Hypothalamus (tissue), 51 donors: ENCODE data around the gene SSTR5.
"Not testable (repeated sequence)": the region's sequence is repeated elsewhere in the genome, so short reads cannot be mapped to it uniquely, and the experiment has no call there.

ENCODE experiments used
- DNase-seq, 51 donors: peaks; one replicate each; lab custom pipeline; 2025; lab: John Stamatoyannopoulos, UW

Gene SSTR5

GRCh38 chr16:1089439-1089821 is 16.9 kb downstream of the SSTR5 start:
- peak in 4 of 51 donors; percentile 10 to 66 (median 16) for DNase-seq

- peak in 9 of 51 donors; percentile 10 to 66 (median 22) for DNase-seq
Measured at GRCh38 chr16:1089822-1090619, 17.5 kb downstream of the SSTR5 start.

GRCh38 chr16:1090620-1091587 is 18.4 kb downstream of the SSTR5 start:
- DNase-seq: peak in 3 of 51 donors; percentile 14 to 20 (median 18)

- no peak for DNase-seq
Measured at GRCh38 chr16:1091992-1092552, 19.5 kb downstream of the SSTR5 start.

- DNase-seq: not testable (repeated sequence)
Measured at GRCh38 chr16:1092685-1093283, 20.2 kb downstream of the SSTR5 start.

- no peak for DNase-seq
Measured at GRCh38 chr16:1093284-1094123, 21.0 kb downstream of the SSTR5 start.

- DNase-seq: no peak
Measured at GRCh38 chr16:1094124-1094479, 21.6 kb downstream of the SSTR5 start.

- DNase-seq: no peak
Measured at GRCh38 chr16:1094601-1095449, 22.3 kb downstream of the SSTR5 start.

- no peak for DNase-seq
Measured at GRCh38 chr16:1095450-1096168, 23.1 kb downstream of the SSTR5 start.

- DNase-seq: peak in 17 of 51 donors; percentile 6 to 57 (median 21)
Measured at GRCh38 chr16:1096169-1097082, 23.9 kb downstream of the SSTR5 start, which contains the start of gene C1QTNF8. C1QTNF8 (minus strand) TSS chr16:1096244; CDS start chr16:1094922, 1,322 bp downstream.

GRCh38 chr16:1097156-1097555 is 24.6 kb downstream of the SSTR5 start:
- no peak for DNase-seq

- peak in 26 of 51 donors; percentile 7 to 81 (median 36) for DNase-seq
Measured at GRCh38 chr16:1097800-1098199, 25.3 kb downstream of the SSTR5 start.

GRCh38 chr16:1098266-1098991 is 25.9 kb downstream of the SSTR5 start:
- peak in 8 of 51 donors; percentile 8 to 34 (median 20) for DNase-seq

GRCh38 chr16:1099189-1100083 is 26.9 kb downstream of the SSTR5 start:
- DNase-seq: no peak
